Measurements from ENCODE around the gene MARF1. TPM values are rescaled to one million over a fixed set of nuclear protein-coding genes. Genes with fewer than 3 reads are reported as not detected.
"Not testable (repeated sequence)": the region's sequence is repeated elsewhere in the genome, so short reads cannot be mapped to it uniquely, and the experiment has no call there.

Gene MARF1
- polyA plus RNA-seq, 1 experiment, result 25.2 TPM

DNA sequence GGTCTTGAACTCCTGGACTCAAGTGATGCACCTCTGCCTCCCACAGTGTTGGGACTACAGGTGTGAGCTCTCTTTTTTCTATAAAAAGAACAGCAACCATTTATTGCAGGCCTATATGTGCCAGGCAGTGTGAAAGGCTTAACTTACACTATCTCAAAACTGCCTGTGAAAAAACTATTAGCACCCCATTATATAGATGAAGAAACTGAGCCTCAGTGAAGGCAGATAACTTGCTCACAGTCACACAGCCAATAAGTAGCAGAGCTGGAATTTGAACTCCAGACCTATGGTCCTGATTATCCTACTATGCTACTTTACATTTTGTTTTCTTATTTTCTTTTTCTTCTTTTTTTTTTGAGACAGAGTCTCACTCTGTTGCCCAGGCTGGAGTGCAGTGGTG lies 22.2 kb upstream of the MARF1 start:
- CTCF ChIA-PET, result interaction anchor here (1.9 kb wide), 1 partner anchor 8 kb away, joined by 6 read pairs; no protein-coding TSS in a partner anchor
- no peak for DNase-seq (ENCODE audit: low read depth)
- no peak overlapping the region for H3K4me3 ChIP-seq (ENCODE audit: low read depth, low read length)
- peaks cover 9% of the 10 kb centered on the region for H3K36me3 ChIP-seq (ENCODE audit: control insufficient read depth, insufficient read depth, low read length)
- TF ChIP-seq, protein P1, sequence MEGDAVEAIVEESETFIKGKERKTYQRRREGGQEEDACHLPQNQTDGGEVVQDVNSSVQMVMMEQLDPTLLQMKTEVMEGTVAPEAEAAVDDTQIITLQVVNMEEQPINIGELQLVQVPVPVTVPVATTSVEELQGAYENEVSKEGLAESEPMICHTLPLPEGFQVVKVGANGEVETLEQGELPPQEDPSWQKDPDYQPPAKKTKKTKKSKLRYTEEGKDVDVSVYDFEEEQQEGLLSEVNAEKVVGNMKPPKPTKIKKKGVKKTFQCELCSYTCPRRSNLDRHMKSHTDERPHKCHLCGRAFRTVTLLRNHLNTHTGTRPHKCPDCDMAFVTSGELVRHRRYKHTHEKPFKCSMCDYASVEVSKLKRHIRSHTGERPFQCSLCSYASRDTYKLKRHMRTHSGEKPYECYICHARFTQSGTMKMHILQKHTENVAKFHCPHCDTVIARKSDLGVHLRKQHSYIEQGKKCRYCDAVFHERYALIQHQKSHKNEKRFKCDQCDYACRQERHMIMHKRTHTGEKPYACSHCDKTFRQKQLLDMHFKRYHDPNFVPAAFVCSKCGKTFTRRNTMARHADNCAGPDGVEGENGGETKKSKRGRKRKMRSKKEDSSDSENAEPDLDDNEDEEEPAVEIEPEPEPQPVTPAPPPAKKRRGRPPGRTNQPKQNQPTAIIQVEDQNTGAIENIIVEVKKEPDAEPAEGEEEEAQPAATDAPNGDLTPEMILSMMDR (IDR thresholded peaks at IDR 0.05; ENCODE audit: insufficient read depth, low read depth, low read length), result no peak
- POLR2A ChIA-PET, result no interaction called here
- no peaks in the 10 kb centered on the region for H3K27me3 ChIP-seq (ENCODE audit: control insufficient read depth, insufficient read depth, low read length)

DNA sequence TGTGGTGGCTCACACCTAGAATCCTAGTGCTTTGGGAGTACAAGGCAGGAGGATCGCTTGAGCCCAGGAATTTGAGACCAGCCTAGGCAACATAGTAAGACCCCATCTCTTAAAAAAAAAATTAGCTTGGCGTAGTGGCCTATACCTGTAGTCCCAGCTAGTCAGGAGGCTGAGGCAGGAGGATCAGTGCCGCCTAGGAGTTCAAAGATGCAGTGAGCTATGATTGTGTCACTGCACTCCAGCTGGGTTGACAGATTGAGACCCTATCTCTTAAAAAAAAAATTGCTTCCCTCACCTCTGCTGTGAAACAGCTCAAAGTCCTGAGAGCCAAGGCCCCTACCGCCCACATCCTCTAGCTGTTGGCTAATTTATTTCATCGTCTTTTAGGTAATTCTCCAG lies 17.2 kb upstream of the MARF1 start:
- POLR2A ChIA-PET, result no interaction called here
- Histone ChIP-seq H3K36me3 (ENCODE audit: control insufficient read depth, insufficient read depth, low read length) (no peaks in the 10 kb centered on the region; the same call in 1 of the 2 replicates), H3K4me3 (ENCODE audit: low read depth, low read length) (no peak overlapping the region), H3K27me3 (ENCODE audit: control insufficient read depth, insufficient read depth, low read length) (no peaks in the 10 kb centered on the region)
- TF ChIP-seq, protein P1 (IDR thresholded peaks at IDR 0.05; ENCODE audit: insufficient read depth, low read depth, low read length), result no peak
- DNase-seq (ENCODE audit: low read depth), result no peak
- CTCF ChIA-PET, result interaction anchor here (3.3 kb wide), 1 partner anchor 17 kb away, joined by 10 read pairs; the partner anchor contains the start of gene MARF1

DNA sequence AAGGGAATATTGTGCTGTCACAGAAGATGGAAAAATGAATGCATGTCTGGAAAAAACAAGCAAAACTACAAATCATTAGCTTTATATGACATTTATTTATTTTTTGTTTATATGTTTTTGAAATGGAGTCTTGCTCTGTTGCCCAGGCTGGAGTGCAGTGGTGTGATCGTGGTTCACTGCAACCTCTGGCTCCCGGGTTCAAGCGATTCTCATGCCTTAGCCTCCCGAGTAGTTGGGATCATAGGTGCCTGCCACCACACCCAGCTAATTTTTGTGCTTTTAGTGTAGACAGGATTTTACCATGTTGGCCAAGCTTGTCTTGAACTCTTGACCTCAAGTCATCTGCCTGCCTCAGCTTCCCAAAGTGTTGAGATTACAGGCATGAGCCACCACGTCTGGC lies 15.6 kb upstream of the MARF1 start:
- no peak overlapping the region for H3K4me3 ChIP-seq (ENCODE audit: low read depth, low read length)
- no peak for DNase-seq (ENCODE audit: low read depth)
- TF ChIP-seq, protein P1 (IDR thresholded peaks at IDR 0.05; ENCODE audit: insufficient read depth, low read depth, low read length), result no peak
- no peaks in the 10 kb centered on the region for H3K27me3 ChIP-seq (ENCODE audit: control insufficient read depth, insufficient read depth, low read length)
- H3K36me3 ChIP-seq (ENCODE audit: control insufficient read depth, insufficient read depth, low read length), result no peaks in the 10 kb centered on the region; the same call in 1 of the 2 replicates
- CTCF ChIA-PET, result interaction anchor here (1.0 to 1.1 kb wide), 2 partner anchors 10 to 231 kb away, joined by 3 read pairs; no protein-coding TSS in a partner anchor
- POLR2A ChIA-PET, result no interaction called here

DNA sequence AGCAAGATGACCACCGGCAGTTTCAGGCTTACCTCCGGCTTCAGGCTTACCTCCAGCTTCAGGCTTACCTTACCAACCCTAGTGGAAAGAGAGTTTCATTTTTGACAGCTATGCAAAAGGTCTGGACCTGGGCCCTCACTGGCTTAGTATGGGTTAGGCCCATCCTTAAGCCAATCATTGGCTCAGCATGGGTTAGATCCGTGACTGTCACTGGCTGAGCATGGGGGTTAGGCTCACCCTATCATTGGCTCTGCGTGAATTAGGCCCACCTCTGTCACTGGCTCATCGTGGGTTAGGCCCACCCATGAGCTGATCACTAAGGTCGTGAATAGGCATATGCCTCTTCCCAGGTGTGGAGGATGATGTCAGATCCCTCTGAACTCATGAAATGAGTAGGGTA lies 15.2 kb upstream of the MARF1 start:
- TF ChIP-seq, protein P1 (IDR thresholded peaks at IDR 0.05; ENCODE audit: insufficient read depth, low read depth, low read length), result no peak

DNA sequence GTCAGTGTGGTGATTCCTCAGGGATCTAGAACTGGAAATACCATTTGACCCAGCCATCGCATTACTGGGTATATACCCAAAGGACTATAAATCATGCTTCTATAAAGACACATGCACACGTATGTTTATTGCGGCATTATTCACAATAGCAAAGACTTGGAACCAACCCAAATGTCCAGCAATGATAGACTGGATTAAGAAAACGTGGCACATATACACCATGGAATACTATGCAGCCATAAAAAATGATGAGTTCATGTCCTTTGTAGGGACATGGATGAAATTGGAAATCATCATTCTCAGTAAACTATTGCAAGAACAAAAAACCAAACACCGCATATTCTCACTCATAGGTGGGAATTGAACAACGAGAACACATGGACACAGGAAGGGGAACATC lies 12.6 kb upstream of the MARF1 start:
- H3K36me3 ChIP-seq (ENCODE audit: control insufficient read depth, insufficient read depth, low read length); H3K27me3 ChIP-seq (ENCODE audit: control insufficient read depth, insufficient read depth, low read length); DNase-seq (ENCODE audit: low read depth); CTCF ChIA-PET; POLR2A ChIA-PET; H3K4me3 ChIP-seq (ENCODE audit: low read depth, low read length): not testable (repeated sequence)

More for the DNA sequence above, 15.2 kb upstream of the MARF1 start:
- DNase-seq (ENCODE audit: low read depth), result no peak
- POLR2A ChIA-PET, result no interaction called here
- Histone ChIP-seq H3K36me3 (ENCODE audit: control insufficient read depth, insufficient read depth, low read length) (no peaks in the 10 kb centered on the region; the same call in 1 of the 2 replicates), H3K27me3 (ENCODE audit: control insufficient read depth, insufficient read depth, low read length) (no peaks in the 10 kb centered on the region), H3K4me3 (ENCODE audit: low read depth, low read length) (no peak overlapping the region)
- CTCF ChIA-PET, result interaction anchor here (1.0 to 1.1 kb wide), 2 partner anchors 10 to 231 kb away, joined by 3 read pairs; no protein-coding TSS in a partner anchor

DNA sequence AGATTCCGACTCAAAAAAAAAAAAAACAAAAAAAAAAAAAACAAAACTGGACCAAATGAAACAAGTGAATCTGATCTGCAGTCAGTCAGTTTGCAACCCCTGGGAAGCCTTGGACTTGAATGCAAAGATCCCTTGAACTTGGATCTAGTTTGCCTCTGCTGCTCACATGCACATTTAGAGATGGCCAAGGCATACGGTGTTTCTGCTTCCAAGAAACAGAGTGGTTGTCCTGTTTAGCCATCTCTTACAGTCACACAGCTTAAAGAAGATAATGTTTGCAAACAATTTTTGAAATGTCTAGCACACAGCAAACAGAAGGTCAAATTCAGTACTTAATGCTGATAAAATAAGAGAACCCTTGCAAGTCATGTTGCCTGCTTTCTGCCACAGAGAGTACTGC lies 11.6 kb upstream of the MARF1 start:
- POLR2A ChIA-PET, result no interaction called here
- DNase-seq (ENCODE audit: low read depth), result no peak
- Histone ChIP-seq H3K4me3 (ENCODE audit: low read depth, low read length) (no peak overlapping the region), H3K27me3 (ENCODE audit: control insufficient read depth, insufficient read depth, low read length) (no peaks in the 10 kb centered on the region), H3K36me3 (ENCODE audit: control insufficient read depth, insufficient read depth, low read length) (no peaks in the 10 kb centered on the region; the same call in 1 of the 2 replicates)
- TF ChIP-seq, protein P1 (IDR thresholded peaks at IDR 0.05; ENCODE audit: insufficient read depth, low read depth, low read length), result no peak
- CTCF ChIA-PET, result interaction anchor here (2.7 kb wide), 1 partner anchor 11 kb away, joined by 8 read pairs; the partner anchor contains the start of gene MARF1

All from BJ (cell line).